Activated CD8-positive, alpha-beta T cell treated with anti-CD3 and anti-CD28 coated beads, Interleukin-2, amount 10 ng/mL, durations not matched to agents 7 days and 5 days (primary cell): ENCODE results near the gene ASIC1. TPM values are rescaled to one million over a fixed set of nuclear protein-coding genes. Genes with fewer than 3 reads are reported as not detected.

ENCODE experiments used
- ATAC-seq: fragments of 150-1000 bp; cut with Tn5 transposase; one replicate; pipeline ENCODE4 v1.10.0; 2021; ENCODE audit warnings: moderate library complexity
- CTCF ChIA-PET: fragments of 350-600 bp; sonication (Branson Sonifier 250); formaldehyde crosslinking; loops from one replicate; lab custom pipeline; 2021; ENCODE audit warnings: antibody characterized with exemption; lab: Charles Lee
- POLR2A ChIA-PET: fragments of 350-600 bp; sonication (Branson Sonifier 250); formaldehyde crosslinking; loops from one replicate; lab custom pipeline; 2021; ENCODE audit warnings: antibody characterized with exemption; lab: Charles Lee
- DNase-seq: peaks from one replicate; pipeline ENCODE4 v3.0.0-alpha.2; 2020
- H3K27ac Mint-ChIP-seq: one replicate; pipeline ENCODE4 v1.8.0; 2021; ENCODE audit warnings: mild to moderate bottlenecking, mixed read lengths
- H3K27me3 Mint-ChIP-seq: one replicate; pipeline ENCODE4 v1.8.0; 2021; ENCODE audit warnings: low read depth, mixed read lengths
- H3K36me3 Mint-ChIP-seq: one replicate; pipeline ENCODE4 v1.8.0; 2021; ENCODE audit warnings: low read depth, mixed read lengths
- H3K4me1 Mint-ChIP-seq: one replicate; pipeline ENCODE4 v1.8.0; 2021; ENCODE audit warnings: low read depth, mixed read lengths
- H3K4me3 Mint-ChIP-seq: one replicate; pipeline ENCODE4 v1.8.0; 2021; ENCODE audit warnings: mild to moderate bottlenecking, mixed read lengths
- H3K9me3 Mint-ChIP-seq: one replicate; pipeline ENCODE4 v1.8.0; 2022; ENCODE audit warnings: mixed read lengths; ENCODE audit not compliant: insufficient read depth
- total RNA-seq, 2 experiments: library from RNA; stranded (reverse); gene quantifications; one replicate each; pipeline ENCODE4 v1.2.3, GENCODE V29; 2021

ASIC1 gene
- total RNA-seq, 2 experiments from 2014 or later, result 25.4 to 27.9 TPM

DNA sequence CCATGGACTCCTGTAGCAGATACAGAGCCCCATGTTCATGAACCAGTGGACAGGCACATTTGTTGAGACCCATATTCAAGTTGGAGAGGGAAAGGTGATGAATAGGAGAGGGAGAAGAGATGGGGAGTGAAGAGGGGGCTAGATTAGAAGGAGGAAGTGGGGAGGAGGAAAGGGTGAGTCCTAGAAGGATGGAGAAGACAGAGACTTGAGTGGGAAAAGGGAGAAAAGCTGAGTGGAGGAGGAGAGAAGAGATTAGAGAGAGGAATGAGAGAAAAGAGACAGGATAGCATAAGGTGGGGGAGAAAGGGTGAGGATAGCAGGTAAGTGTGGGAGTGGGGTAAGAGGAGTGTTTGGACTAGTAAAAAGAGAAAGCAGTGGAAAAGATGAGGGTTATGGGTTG is 4.9 kb upstream of the ASIC1 start:
- ChIA-PET CTCF (interaction anchor here (1.1 to 1.2 kb wide), 2 partner anchors 15 to 85 kb away, joined by 3 to 8 read pairs; no protein-coding TSS in a partner anchor), POLR2A (no interaction called here)
- Mint-ChIP-seq H3K9me3 (no peaks in the 10 kb centered on the region), H3K36me3 (no peaks in the 10 kb centered on the region), H3K4me3 (no peak overlapping the region), H3K27me3 (peaks cover 52% of the 10 kb centered on the region), H3K27ac (no peak overlapping the region), H3K4me1 (peaks cover 21% of the 10 kb centered on the region)
- ATAC-seq (no peak), DNase-seq (no peak)

DNA sequence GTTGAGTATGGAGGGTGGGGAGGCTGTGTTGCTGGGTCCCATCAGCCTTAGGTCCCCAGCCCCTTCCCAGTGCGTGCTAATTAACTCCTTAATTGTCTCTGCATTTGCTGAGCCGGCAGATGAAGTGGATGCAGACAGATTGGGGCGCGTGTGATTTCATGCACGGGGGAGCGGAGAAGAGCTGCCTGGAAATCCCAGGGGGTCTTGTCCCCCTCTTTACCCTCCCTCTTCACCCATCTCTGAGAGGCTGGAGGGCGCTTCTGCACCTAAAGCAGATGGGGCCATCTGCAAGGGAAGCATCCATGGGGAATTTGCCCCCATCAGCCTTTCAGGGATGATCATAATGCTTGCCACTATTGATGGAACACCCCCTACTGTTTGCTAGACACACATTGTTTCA is 4.4 kb upstream of the ASIC1 start:
- Mint-ChIP-seq H3K27me3 (peaks cover 52% of the 10 kb centered on the region), H3K4me1 (peaks cover 21% of the 10 kb centered on the region), H3K36me3 (no peaks in the 10 kb centered on the region), H3K4me3 (no peak overlapping the region), H3K9me3 (no peaks in the 10 kb centered on the region), H3K27ac (no peak overlapping the region)
- ChIA-PET POLR2A (no interaction called here), CTCF (interaction anchor here (0.9 to 1.2 kb wide), 3 partner anchors 14 to 86 kb away, joined by 3 to 8 read pairs (median 3); partner anchors contain the start of gene COX14)
- no peak for DNase-seq
- ATAC-seq, result no peak

GRCh38 chr12:50053583-50053982 is 3.8 kb upstream of the ASIC1 start:
- POLR2A ChIA-PET, result no interaction called here
- CTCF ChIA-PET, result interaction anchor here (0.9 to 3.6 kb wide), 6 partner anchors 14 to 86 kb away, joined by 3 to 100 read pairs (median 6); partner anchors contain the start of gene COX14
- Mint-ChIP-seq H3K27me3 (peaks cover 52% of the 10 kb centered on the region), H3K4me3 (no peak overlapping the region), H3K36me3 (no peaks in the 10 kb centered on the region), H3K27ac (no peak overlapping the region), H3K9me3 (no peaks in the 10 kb centered on the region), H3K4me1 (peaks cover 24% of the 10 kb centered on the region)
- no peak for ATAC-seq
- no peak for DNase-seq

DNA sequence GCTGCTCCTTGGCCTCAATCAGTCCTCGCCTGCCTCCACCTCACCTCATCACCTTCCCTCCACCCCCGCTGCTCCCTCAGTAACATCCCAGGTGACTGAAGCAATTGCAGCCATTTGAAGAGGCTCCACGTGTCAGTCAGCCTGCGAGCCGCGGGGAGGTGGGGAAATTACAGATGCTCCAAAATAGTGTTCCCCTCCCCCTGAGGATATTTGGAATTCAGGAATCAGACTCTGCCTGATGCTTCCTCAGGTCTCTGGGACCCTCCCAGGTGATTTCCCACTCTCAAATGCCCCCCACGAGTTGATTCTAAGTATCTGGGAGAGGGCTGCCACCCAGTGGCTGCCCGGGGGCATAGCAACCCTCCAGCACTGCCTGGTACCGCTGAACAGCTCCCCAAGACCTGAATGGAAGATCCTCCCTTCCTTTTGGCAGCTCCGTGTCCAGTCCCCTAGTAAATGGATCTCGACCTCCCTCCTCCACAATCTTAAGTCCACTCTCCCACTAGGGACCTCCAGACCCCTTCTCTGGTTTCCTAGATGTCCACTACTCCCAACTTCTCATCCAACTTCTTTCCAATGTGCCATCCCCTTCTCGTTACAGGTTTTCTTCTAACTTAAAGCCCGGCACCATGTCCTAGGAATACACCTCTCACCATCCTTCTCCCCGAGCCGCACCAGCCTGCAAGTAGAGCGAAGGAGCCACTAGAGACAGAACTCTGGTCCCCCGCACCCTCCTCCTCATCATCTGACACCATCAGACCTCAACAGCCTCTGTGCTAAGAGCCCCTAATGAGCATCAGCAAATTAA is 1.4 kb upstream of the ASIC1 start:
- H3K27me3 Mint-ChIP-seq, result peaks cover 34% of the 10 kb centered on the region
- H3K27ac Mint-ChIP-seq, result no peak overlapping the region
- ATAC-seq (peak; percentile 20), DNase-seq (peak; percentile 72)
- peaks cover 9% of the 10 kb centered on the region for H3K36me3 Mint-ChIP-seq
- ChIA-PET POLR2A (interaction anchor here (0.9 to 1.4 kb wide), 3 partner anchors 18 to 57 kb away, joined by 3 read pairs; no protein-coding TSS in a partner anchor), CTCF (interaction anchor here (0.6 to 3.6 kb wide), 32 partner anchors 10 to 190 kb away, joined by 3 to 100 read pairs (median 5); partner anchors contain the start of genes COX14, RACGAP1 and SMARCD1)
- no peaks in the 10 kb centered on the region for H3K9me3 Mint-ChIP-seq
- H3K4me1 Mint-ChIP-seq, result peaks cover 45% of the 10 kb centered on the region
- H3K4me3 Mint-ChIP-seq, result peak overlapping the region; percentile 41

GRCh38 chr12:50056639-50056976 is 788 bp upstream of the ASIC1 start:
- Mint-ChIP-seq H3K9me3 (no peaks in the 10 kb centered on the region), H3K4me1 (peaks cover 51% of the 10 kb centered on the region), H3K4me3 (peak overlapping the region; percentile 83), H3K27ac (no peak overlapping the region), H3K27me3 (peaks cover 29% of the 10 kb centered on the region), H3K36me3 (peaks cover 15% of the 10 kb centered on the region)
- ChIA-PET POLR2A (interaction anchor here (1.1 to 1.4 kb wide), 2 partner anchors 19 to 28 kb away, joined by 3 read pairs; no protein-coding TSS in a partner anchor), CTCF (interaction anchor here (0.6 to 3.6 kb wide), 30 partner anchors 10 to 191 kb away, joined by 3 to 100 read pairs (median 5); partner anchors contain the start of genes COX14, RACGAP1 and SMARCD1)
- DNase-seq (no peak), ATAC-seq (no peak)

- ATAC-seq (no peak), DNase-seq (peak; percentile 42)
- H3K27me3 Mint-ChIP-seq, result peaks cover 14% of the 10 kb centered on the region
- H3K36me3 Mint-ChIP-seq, result peaks cover 15% of the 10 kb centered on the region
- POLR2A ChIA-PET, result interaction anchor here (0.5 to 2.0 kb wide), 7 partner anchors 10 to 248 kb away, joined by 3 to 11 read pairs (median 4); partner anchors contain the start of genes RACGAP1 and SMARCD1
- peak overlapping the region; percentile 94 for H3K27ac Mint-ChIP-seq
- peak overlapping the region; percentile 75 for H3K4me3 Mint-ChIP-seq
- peaks cover 62% of the 10 kb centered on the region for H3K4me1 Mint-ChIP-seq
- CTCF ChIA-PET, result interaction anchor here (0.9 to 6.2 kb wide), 10 partner anchors 11 to 280 kb away, joined by 3 to 68 read pairs (median 6); partner anchors contain the start of genes COX14 and SMARCD1
- H3K9me3 Mint-ChIP-seq, result no peaks in the 10 kb centered on the region
Measured at GRCh38 chr12:50057896-50058670, 687 bp downstream of the ASIC1 start.

DNA sequence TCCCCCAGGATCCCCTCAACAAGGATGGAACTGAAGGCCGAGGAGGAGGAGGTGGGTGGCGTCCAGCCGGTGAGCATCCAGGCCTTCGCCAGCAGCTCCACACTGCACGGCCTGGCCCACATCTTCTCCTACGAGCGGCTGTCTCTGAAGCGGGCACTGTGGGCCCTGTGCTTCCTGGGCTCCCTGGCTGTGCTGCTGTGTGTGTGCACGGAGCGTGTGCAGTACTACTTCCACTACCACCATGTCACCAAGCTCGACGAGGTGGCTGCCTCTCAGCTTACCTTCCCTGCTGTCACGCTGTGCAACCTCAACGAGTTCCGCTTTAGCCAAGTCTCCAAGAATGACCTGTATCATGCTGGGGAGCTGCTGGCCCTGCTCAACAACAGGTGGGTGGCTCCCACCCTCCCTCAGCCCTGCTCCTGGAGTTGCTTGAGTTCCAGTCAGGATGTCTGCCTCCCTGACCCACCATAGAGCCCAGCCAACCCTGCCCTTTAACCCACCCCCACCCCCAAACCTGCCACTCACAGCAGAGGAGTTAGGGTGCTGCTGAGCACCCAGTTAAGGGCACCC is 1.4 kb downstream of the ASIC1 start:
- H3K36me3 Mint-ChIP-seq, result peaks cover 15% of the 10 kb centered on the region
- H3K27me3 Mint-ChIP-seq, result peaks cover 11% of the 10 kb centered on the region
- H3K9me3 Mint-ChIP-seq, result no peaks in the 10 kb centered on the region
- CTCF ChIA-PET, result interaction anchor here (0.7 to 6.2 kb wide), 16 partner anchors 11 to 281 kb away, joined by 3 to 68 read pairs (median 5); partner anchors contain the start of genes CERS5, COX14 and SMARCD1
- POLR2A ChIA-PET, result interaction anchor here (0.6 to 2.0 kb wide), 6 partner anchors 19 to 1343 kb away, joined by 3 to 11 read pairs (median 4); partner anchors contain the start of genes RACGAP1 and SMARCD1
- ATAC-seq (peak; percentile 48), DNase-seq (peak; percentile 67)
- H3K4me1 Mint-ChIP-seq, result peaks cover 66% of the 10 kb centered on the region
- peak overlapping the region; percentile 75 for H3K4me3 Mint-ChIP-seq
- H3K27ac Mint-ChIP-seq, result peak overlapping the region; percentile 94

DNA sequence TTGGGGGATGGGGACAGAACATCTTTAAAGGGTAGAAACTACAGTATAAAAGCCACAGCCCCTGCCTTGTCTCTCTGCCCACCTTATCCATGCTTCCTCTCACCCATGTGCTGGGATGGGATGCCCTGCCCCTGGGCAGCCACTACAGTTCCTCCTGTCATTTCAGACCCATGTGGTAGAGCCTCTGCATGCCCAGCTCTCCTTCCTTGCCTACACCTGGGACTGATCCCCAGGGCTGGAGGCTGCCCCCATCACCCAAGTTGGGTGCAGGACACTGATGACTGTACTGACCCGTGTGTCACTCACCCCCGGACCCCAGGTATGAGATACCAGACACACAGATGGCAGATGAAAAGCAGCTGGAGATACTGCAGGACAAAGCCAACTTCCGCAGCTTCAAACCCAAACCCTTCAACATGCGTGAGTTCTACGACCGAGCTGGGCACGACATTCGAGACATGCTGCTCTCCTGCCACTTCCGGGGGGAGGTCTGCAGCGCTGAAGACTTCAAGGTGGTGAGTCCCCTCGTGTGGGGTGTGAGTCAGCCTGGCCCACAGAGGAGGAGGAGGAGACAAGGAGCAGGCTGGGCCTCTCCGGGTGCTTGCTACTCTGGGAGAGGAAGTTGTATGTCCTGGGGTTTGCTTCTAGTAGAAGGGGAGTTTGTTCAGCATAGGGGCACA is 2.2 kb downstream of the ASIC1 start:
- Mint-ChIP-seq H3K4me3 (peak overlapping the region; percentile 75), H3K36me3 (peaks cover 15% of the 10 kb centered on the region), H3K27me3 (peaks cover 11% of the 10 kb centered on the region), H3K27ac (peak overlapping the region; percentile 94), H3K9me3 (no peaks in the 10 kb centered on the region), H3K4me1 (peaks cover 66% of the 10 kb centered on the region)
- POLR2A ChIA-PET, result interaction anchor here (0.6 to 2.0 kb wide), 8 partner anchors 20 to 1344 kb away, joined by 3 to 11 read pairs (median 3); partner anchors contain the start of genes RACGAP1 and SMARCD1
- ATAC-seq (peak; percentile 70), DNase-seq (peak; percentile 88)
- CTCF ChIA-PET, result interaction anchor here (0.7 to 6.2 kb wide), 17 partner anchors 10 to 282 kb away, joined by 3 to 68 read pairs (median 5); partner anchors contain the start of genes CERS5, COX14 and SMARCD1

DNA sequence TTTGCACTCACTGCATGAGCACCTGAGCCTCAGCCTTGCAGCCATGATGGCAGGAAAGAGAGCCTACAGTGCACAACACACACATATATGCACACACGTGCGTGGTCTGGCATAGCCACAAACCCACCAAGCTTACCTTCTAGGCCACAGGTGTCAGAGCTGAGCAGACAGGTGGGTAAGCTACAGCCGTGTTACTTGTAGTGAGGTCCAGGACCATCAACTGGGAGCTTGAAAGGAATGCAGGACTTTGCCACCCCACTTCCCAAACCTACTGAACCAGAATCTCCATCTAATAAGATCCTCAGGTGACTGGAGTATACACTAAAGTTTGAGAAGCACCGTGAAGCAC is 2.7 kb downstream of the ASIC1 start:
- ATAC-seq, result no peak
- DNase-seq, result no peak
- peaks cover 66% of the 10 kb centered on the region for H3K4me1 Mint-ChIP-seq
- CTCF ChIA-PET, result interaction anchor here (0.9 to 6.2 kb wide), 9 partner anchors 9 to 115 kb away, joined by 3 to 68 read pairs (median 5); partner anchors contain the start of genes COX14 and SMARCD1
- POLR2A ChIA-PET, result interaction anchor here (0.8 to 2.0 kb wide), 4 partner anchors 24 to 53 kb away, joined by 3 to 11 read pairs (median 4); partner anchors contain the start of gene SMARCD1
- peaks cover 15% of the 10 kb centered on the region for H3K36me3 Mint-ChIP-seq
- H3K4me3 Mint-ChIP-seq, result peak overlapping the region; percentile 75
- no peaks in the 10 kb centered on the region for H3K9me3 Mint-ChIP-seq
- peak overlapping the region; percentile 94 for H3K27ac Mint-ChIP-seq
- H3K27me3 Mint-ChIP-seq, result peaks cover 11% of the 10 kb centered on the region

- Mint-ChIP-seq H3K27ac (peak overlapping the region; percentile 62), H3K36me3 (peaks cover 15% of the 10 kb centered on the region), H3K9me3 (no peaks in the 10 kb centered on the region), H3K27me3 (peaks cover 8% of the 10 kb centered on the region), H3K4me3 (no peak overlapping the region), H3K4me1 (peaks cover 60% of the 10 kb centered on the region)
- ChIA-PET POLR2A (no interaction called here), CTCF (interaction anchor here (1.1 to 6.2 kb wide), 4 partner anchors 8 to 160 kb away, joined by 3 to 68 read pairs (median 30); no protein-coding TSS in a partner anchor)
- no peak for DNase-seq
- ATAC-seq, result no peak
Measured at GRCh38 chr12:50061171-50061570, 3.8 kb downstream of the ASIC1 start.
